ENCODE measurements around the gene ASCL5.
A peak's percentile ranks its signal among the peaks of the same experiment; 100 is the strongest.

Gene ASCL5

GRCh38 chr1:201110616-201111015, 16.4 kb downstream of the ASCL5 start:
- DNase-seq = no peak

- no peak for DNase-seq
These were observed 16.8 kb downstream of the ASCL5 start for GRCh38 chr1:201110138-201110537.

GRCh38 chr1:201109651-201110050, 17.3 kb downstream of the ASCL5 start:
- no peak for DNase-seq

- no peak for DNase-seq
These were observed 18.4 kb downstream of the ASCL5 start for GRCh38 chr1:201108614-201109013.

- no peak for DNase-seq
These were observed 21.3 kb downstream of the ASCL5 start for GRCh38 chr1:201105688-201106087.

GRCh38 chr1:201104141-201104540, 22.8 kb downstream of the ASCL5 start:
- no peak for DNase-seq

GRCh38 chr1:201103666-201104065, 23.3 kb downstream of the ASCL5 start:
- no peak for DNase-seq

- DNase-seq = no peak
These were observed 26.6 kb downstream of the ASCL5 start for GRCh38 chr1:201100169-201100930.

- DNase-seq = no peak
These were observed 27.8 kb downstream of the ASCL5 start for GRCh38 chr1:201098992-201099677.

GRCh38 chr1:201096977-201097856, 29.8 kb downstream of the ASCL5 start:
- DNase-seq = no peak

GRCh38 chr1:201096041-201096461, 30.9 kb downstream of the ASCL5 start:
- no peak for DNase-seq

GRCh38 chr1:201095581-201095980, 31.4 kb downstream of the ASCL5 start:
- DNase-seq = no peak

- DNase-seq = no peak
These were observed 32.2 kb downstream of the ASCL5 start for GRCh38 chr1:201094832-201095231.

GRCh38 chr1:201093962-201094361, 33.0 kb downstream of the ASCL5 start:
- no peak for DNase-seq

- DNase-seq = no peak
These were observed 33.4 kb downstream of the ASCL5 start for GRCh38 chr1:201093561-201093960.

GRCh38 chr1:201092738-201093137, 34.2 kb downstream of the ASCL5 start:
- no peak for DNase-seq

GRCh38 chr1:201091256-201091655, 35.7 kb downstream of the ASCL5 start:
- DNase-seq = no peak

- no peak for DNase-seq
These were observed 36.4 kb downstream of the ASCL5 start for GRCh38 chr1:201090541-201090940.

GRCh38 chr1:201089596-201089995, 37.4 kb downstream of the ASCL5 start:
- DNase-seq = no peak

GRCh38 chr1:201088901-201089525, 38.0 kb downstream of the ASCL5 start:
- no peak for DNase-seq

GRCh38 chr1:201088395-201088794, 38.6 kb downstream of the ASCL5 start:
- no peak for DNase-seq

- peak; percentile 13 for DNase-seq
These were observed 40.9 kb downstream of the ASCL5 start for GRCh38 chr1:201085902-201086735.

All from central memory CD4-positive, alpha-beta T cell (primary cell).